Fibroblast of villous mesenchyme (primary cell): ENCODE data around the gene MAP1LC3B2. TPM values are rescaled to one million over a fixed set of nuclear protein-coding genes. Genes with fewer than 3 reads are reported as not detected.

ENCODE experiments used
- DNase-seq: peaks from one replicate; pipeline ENCODE4 v3.0.0-alpha.2; 2010; ENCODE audit warnings: low read depth
- H3K4me3 ChIP-seq: 2 replicates; pipeline ENCODE4 v1.5.1; 2011; ENCODE audit warnings: low read depth, mild to moderate bottlenecking, low read length
- CTCF ChIP-seq: IDR thresholded peaks from 2 replicates; pipeline ENCODE4 v1.5.1; 2012; ENCODE audit warnings: low read depth, mild to moderate bottlenecking, low read length; ENCODE audit not compliant: insufficient read depth
- total RNA-seq: library from RNA; depleted of rRNA; stranded (reverse); fragments of >200 nt; gene quantifications from 2 replicates; pipeline ENCODE4 v1.2.3, GENCODE V29; 2012

Gene MAP1LC3B2
- total RNA-seq, 1 donor: 0.43 TPM

GRCh38 chr12:116597886-116598285 lies 38.7 kb downstream of the MAP1LC3B2 start:
- no peak for DNase-seq
- TF ChIP-seq CTCF: no peak
- H3K4me3 ChIP-seq: no peak overlapping the region

GRCh38 chr12:116598311-116599284 lies 39.4 kb downstream of the MAP1LC3B2 start:
- DNase-seq: peak; percentile 58
- no peak for TF ChIP-seq CTCF
- H3K4me3 ChIP-seq: no peak overlapping the region

- peak; percentile 89 for DNase-seq
- TF ChIP-seq CTCF: peak; percentile 67
- peak overlapping the region; percentile 18 for H3K4me3 ChIP-seq
Observed at GRCh38 chr12:116599285-116600136, 40.3 kb downstream of the MAP1LC3B2 start.

- no peak overlapping the region for H3K4me3 ChIP-seq
- TF ChIP-seq CTCF: no peak
- no peak for DNase-seq
Observed at GRCh38 chr12:116600959-116601918, 42.1 kb downstream of the MAP1LC3B2 start.

- H3K4me3 ChIP-seq: no peak overlapping the region
- TF ChIP-seq CTCF: no peak
- peak; percentile 42 for DNase-seq
Observed at GRCh38 chr12:116601933-116602810, 43.0 kb downstream of the MAP1LC3B2 start.
